Cardiac muscle cell (in vitro differentiated cells and primary cell): Measurements from ENCODE around the gene STPG1. TPM values are rescaled to one million over a fixed set of nuclear protein-coding genes. Genes with fewer than 3 reads are reported as not detected.

Experiments used
- DNase-seq, 2 donors: peaks; one replicate each; pipeline versions ENCODE4 v3.0.0 to v3.0.0-alpha.2; 2010 to 2017; ENCODE audit warnings: low read depth in 1 of 2, low spot score in 1 of 2
- H3K27ac ChIP-seq: fragments of 200-600 bp; sonication (generic); 2 replicates; pipeline ENCODE4 v1.5.1; 2016
- H3K27me3 ChIP-seq: fragments of 200-600 bp; sonication (generic); 2 replicates; pipeline ENCODE4 v1.6.0; 2016; ENCODE audit warnings: control low read depth
- H3K36me3 ChIP-seq: fragments of 200-600 bp; sonication (generic); 2 replicates; pipeline ENCODE4 v1.5.1; 2016; ENCODE audit warnings: control low read depth
- H3K4me1 ChIP-seq: fragments of 200-600 bp; sonication (generic); 2 replicates; pipeline ENCODE4 v1.8.1; 2017; ENCODE audit warnings: low read depth, mild to moderate bottlenecking, mixed run types
- H3K4me3 ChIP-seq: fragments of 200-600 bp; sonication (generic); 2 replicates; pipeline ENCODE4 v1.5.1; 2016; ENCODE audit warnings: mild to moderate bottlenecking
- H3K9me3 ChIP-seq: fragments of 200-600 bp; sonication (generic); 2 replicates; pipeline ENCODE4 v1.5.1; 2017; ENCODE audit warnings: low read depth, mild to moderate bottlenecking, control low read depth
- polyA plus RNA-seq: library from polyadenylated mRNA; unstranded; fragments of >200 nt; fragmentation: Nextera tagmentation; extraction: Ambion mirVana; gene quantifications from 2 replicates; pipeline ENCODE4 v1.2.1, GENCODE V29; 2016
- total RNA-seq: library from RNA; depleted of rRNA; stranded (reverse); fragments of >200 nt; gene quantifications from 2 replicates; pipeline ENCODE4 v1.2.3, GENCODE V29; 2016
- TF ChIP-seq, protein P1 (sequence below): IDR thresholded peaks from 2 replicates; pipeline ENCODE4 v1.5.1; 2012; ENCODE audit warnings: low read depth, mild to moderate bottlenecking, low read length

Gene STPG1
- total and polyA plus RNA-seq, 2 experiments from 2014 or later: 9.9 to 10.7 TPM

DNA sequence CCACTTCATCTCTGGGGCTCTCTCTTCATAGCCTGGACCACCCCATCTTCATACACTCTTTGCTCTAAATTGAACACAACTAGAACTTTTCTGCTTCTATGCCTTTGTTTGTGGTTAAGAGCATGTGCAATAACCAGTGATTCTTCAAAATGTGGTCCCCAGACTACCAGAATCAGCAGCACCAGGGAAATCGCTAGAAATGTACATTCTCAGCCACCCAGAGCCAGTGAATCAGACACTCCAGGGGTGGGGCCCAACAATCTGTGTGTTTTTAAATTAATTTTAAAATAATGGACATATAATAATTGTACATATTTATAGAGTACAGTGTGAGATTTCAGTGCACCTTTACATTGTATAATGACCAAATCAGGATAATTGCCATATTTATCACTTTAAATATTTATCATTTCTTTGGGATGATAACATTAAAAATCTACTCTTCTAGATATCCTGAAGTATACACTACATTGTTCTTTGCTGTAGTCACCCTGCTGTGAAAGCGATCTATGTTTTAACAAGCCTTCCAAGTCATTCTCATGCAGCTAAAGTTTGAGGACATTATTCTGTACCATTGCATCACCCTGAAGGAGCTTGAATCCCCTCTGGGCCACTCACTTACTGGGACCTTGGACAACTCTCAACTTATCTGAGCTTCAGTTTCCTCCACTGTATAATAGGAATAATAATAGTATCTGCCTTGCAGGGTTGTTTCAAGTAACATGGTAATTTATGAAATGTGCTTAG is 83.6 kb downstream of the STPG1 start:
- H3K27ac ChIP-seq: no peak overlapping the region
- TF ChIP-seq, protein P1, sequence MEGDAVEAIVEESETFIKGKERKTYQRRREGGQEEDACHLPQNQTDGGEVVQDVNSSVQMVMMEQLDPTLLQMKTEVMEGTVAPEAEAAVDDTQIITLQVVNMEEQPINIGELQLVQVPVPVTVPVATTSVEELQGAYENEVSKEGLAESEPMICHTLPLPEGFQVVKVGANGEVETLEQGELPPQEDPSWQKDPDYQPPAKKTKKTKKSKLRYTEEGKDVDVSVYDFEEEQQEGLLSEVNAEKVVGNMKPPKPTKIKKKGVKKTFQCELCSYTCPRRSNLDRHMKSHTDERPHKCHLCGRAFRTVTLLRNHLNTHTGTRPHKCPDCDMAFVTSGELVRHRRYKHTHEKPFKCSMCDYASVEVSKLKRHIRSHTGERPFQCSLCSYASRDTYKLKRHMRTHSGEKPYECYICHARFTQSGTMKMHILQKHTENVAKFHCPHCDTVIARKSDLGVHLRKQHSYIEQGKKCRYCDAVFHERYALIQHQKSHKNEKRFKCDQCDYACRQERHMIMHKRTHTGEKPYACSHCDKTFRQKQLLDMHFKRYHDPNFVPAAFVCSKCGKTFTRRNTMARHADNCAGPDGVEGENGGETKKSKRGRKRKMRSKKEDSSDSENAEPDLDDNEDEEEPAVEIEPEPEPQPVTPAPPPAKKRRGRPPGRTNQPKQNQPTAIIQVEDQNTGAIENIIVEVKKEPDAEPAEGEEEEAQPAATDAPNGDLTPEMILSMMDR: no peak

DNA sequence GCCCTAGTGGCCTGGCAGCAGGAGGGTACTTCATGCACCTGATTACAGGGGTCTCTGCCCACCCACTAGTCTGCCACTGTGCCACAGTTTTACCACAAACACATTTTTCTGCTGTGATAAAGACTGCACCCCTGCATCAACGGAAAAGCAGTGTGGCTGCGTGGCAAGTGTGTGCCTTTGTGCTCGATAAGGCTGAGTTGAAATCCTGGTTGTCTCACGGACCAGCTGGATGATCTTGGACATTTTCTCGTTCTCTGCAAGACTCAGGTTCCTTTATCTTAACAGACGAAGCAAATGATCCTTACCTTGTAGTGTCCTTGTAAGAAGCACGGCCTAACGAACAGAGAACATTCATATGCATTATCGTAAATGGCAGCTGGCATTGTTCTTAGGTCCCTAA is 84.3 kb downstream of the STPG1 start:
- H3K27ac ChIP-seq: no peak overlapping the region
- H3K9me3 ChIP-seq: no peaks in the 10 kb centered on the region
- TF ChIP-seq, protein P1: no peak
- H3K4me1 ChIP-seq: no peaks in the 10 kb centered on the region
- no peaks in the 10 kb centered on the region for H3K36me3 ChIP-seq
- DNase-seq: no peak
- no peak overlapping the region for H3K4me3 ChIP-seq
- no peaks in the 10 kb centered on the region for H3K27me3 ChIP-seq

More for the DNA sequence above, 83.6 kb downstream of the STPG1 start:
- Histone ChIP-seq H3K9me3 (no peaks in the 10 kb centered on the region), H3K4me3 (no peak overlapping the region), H3K36me3 (no peaks in the 10 kb centered on the region), H3K27me3 (no peaks in the 10 kb centered on the region), H3K4me1 (no peaks in the 10 kb centered on the region)
- DNase-seq: peak in 1 of 2 donors; percentile 30

DNA sequence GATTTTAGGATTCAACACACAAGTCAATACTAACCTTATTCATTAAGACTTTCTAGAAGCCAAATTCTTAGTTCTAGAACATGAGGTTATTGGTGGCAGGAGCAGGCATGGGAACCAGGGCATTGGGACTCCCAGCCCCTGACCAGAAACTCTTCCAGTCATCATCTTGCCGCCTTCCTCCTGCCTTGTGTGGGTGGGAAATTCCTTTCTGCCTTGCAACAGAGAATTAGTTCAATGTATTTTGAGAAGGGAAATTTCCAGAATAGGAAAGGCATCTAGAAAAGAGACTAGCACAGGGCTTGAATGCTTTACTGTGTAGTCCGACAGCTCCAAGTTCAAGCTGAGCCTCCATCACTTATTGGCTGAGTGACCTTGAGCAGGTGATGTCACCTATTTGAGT is 85.7 kb downstream of the STPG1 start:
- no peak for DNase-seq
- Histone ChIP-seq H3K36me3 (no peaks in the 10 kb centered on the region), H3K9me3 (no peaks in the 10 kb centered on the region), H3K27ac (no peak overlapping the region), H3K4me1 (no peaks in the 10 kb centered on the region), H3K27me3 (no peaks in the 10 kb centered on the region), H3K4me3 (no peak overlapping the region)
- TF ChIP-seq, protein P1: no peak

DNA sequence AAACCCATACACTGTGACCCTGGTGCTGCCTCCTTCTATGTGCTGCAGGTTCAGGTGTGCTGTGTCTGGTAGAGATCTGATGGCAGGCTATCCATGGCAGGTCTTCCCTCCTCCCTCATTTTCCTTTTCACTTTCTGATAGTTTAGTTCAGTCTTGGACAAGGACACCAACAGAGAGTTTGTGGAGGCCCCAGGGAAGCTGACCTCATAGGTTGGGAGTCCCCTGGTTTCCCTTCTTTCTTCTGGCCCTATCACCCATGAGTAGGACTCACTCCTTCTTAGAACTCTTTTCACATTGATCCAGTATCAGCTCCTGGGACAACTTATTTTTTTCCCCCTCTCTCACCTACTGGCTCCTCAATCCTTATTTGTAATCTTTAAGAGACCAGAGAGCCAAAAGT is 86.1 kb downstream of the STPG1 start:
- no peak for DNase-seq

DNA sequence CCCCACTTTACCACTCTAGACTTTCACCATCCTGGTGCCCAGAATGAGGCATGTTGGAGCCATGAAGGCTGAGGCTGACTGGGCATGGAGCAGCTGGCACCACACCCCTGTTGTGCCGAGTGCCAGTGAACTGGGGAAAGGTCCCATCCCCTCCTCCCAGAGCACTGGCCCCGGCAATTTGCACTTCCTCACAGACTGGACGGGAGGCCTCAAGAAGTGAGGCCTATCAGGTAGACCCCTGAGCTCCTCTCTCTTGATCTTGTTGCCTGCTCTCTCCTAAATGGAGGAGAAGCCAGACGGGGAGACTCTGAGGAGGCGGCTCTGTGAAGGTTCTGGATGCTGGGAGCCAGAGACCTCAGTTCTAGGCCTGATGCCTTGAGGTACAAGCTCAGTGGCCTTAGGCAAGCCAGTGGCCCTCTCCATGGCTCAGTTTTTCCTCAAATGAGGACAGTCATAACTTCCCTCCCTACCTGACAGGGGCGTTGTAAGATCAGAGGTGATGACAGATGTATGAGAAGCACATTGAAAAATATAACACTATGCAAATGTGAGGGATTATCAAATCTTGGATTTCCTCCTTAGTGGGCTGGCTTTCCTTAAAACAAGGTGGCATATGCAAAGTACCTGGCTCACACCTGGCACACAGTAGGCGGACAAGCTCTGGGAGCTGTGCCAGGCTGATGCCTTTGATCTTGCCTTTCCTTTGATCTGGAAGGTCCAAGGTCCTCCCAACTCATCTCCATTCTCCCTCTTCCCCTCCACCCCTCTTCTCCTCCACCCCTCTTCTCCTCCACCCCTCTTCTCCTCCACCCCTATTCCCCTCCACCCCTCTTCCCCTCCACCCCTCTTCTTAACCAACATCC is 87.8 kb downstream of the STPG1 start:
- Histone ChIP-seq H3K9me3 (no peaks in the 10 kb centered on the region), H3K4me3 (no peak overlapping the region), H3K27me3 (peaks cover 16% of the 10 kb centered on the region), H3K27ac (no peak overlapping the region), H3K36me3 (no peaks in the 10 kb centered on the region), H3K4me1 (peaks cover 7% of the 10 kb centered on the region)
- TF ChIP-seq, protein P1: no peak
- no peak for DNase-seq

More for the DNA sequence above, 86.1 kb downstream of the STPG1 start:
- H3K9me3 ChIP-seq: no peaks in the 10 kb centered on the region
- H3K27me3 ChIP-seq: peaks cover under 1% of the 10 kb centered on the region
- no peaks in the 10 kb centered on the region for H3K36me3 ChIP-seq
- H3K4me1 ChIP-seq: no peaks in the 10 kb centered on the region
- H3K4me3 ChIP-seq: no peak overlapping the region
- TF ChIP-seq, protein P1: no peak
- no peak overlapping the region for H3K27ac ChIP-seq
